ENCODE results near the gene PPCDC.

- no peak for TF ChIP-seq CTCF (IDR thresholded peaks at IDR 0.05)
- no peak for TF ChIP-seq POLR2A (IDR thresholded peaks at IDR 0.05)
- no peak for TF ChIP-seq POLR2AphosphoS5 (IDR thresholded peaks at IDR 0.05)
- no peak for TF ChIP-seq EP300 (IDR thresholded peaks at IDR 0.05)
Measured at GRCh38 chr15:75016431-75016830, 7.0 kb upstream of the PPCDC start.

All from upper lobe of left lung (tissue), 4 donors.